ENCODE measurements around the gene KLHL22.

DNA sequence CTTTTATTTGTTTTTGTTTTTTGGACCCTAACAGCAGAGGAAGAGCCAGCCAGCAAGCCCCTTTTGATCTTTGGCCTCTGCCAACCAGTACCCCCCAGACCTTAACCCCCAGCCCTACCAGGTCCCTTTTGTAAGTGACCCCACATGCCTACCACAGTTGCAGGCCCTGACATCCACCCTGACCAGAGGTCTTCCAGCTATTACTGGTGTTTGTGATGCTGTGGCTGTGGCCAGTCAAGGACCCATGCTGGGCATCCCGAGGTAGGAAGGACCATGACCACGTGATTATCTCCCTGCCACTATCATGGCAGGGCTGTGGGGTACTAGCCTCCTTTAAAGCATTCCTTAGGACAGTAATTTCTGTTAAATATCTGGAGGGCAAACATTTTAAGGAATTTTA lies 20.8 kb upstream of the KLHL22 start:
- TF ChIP-seq, protein P1, sequence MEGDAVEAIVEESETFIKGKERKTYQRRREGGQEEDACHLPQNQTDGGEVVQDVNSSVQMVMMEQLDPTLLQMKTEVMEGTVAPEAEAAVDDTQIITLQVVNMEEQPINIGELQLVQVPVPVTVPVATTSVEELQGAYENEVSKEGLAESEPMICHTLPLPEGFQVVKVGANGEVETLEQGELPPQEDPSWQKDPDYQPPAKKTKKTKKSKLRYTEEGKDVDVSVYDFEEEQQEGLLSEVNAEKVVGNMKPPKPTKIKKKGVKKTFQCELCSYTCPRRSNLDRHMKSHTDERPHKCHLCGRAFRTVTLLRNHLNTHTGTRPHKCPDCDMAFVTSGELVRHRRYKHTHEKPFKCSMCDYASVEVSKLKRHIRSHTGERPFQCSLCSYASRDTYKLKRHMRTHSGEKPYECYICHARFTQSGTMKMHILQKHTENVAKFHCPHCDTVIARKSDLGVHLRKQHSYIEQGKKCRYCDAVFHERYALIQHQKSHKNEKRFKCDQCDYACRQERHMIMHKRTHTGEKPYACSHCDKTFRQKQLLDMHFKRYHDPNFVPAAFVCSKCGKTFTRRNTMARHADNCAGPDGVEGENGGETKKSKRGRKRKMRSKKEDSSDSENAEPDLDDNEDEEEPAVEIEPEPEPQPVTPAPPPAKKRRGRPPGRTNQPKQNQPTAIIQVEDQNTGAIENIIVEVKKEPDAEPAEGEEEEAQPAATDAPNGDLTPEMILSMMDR (IDR thresholded peaks at IDR 0.05), result no peak
- no peak for TF ChIP-seq POLR2A (IDR thresholded peaks at IDR 0.05)
